A549 (cell line): ENCODE data around the gene PPP2R3A.

Experiments
- CEBPB ChIP-seq, 2 experiments: fragments of >200 bp in 1 of 2; sonication (Bioruptor Twin) in 1 of 2; formaldehyde crosslinking in 1 of 2; IDR thresholded peaks; 2 replicates each; pipeline ENCODE4 v1.6.1; 2012 to 2016
- CTCF ChIP-seq: fragments of >200 bp; sonication (Bioruptor Twin); formaldehyde crosslinking; IDR thresholded peaks from 3 replicates; pipeline ENCODE4 v1.5.1; 2016
- MYC ChIP-seq: IDR thresholded peaks from 2 replicates; pipeline ENCODE4 v1.6.1; 2012; ENCODE audit warnings: mild to moderate bottlenecking, inconsistent platforms, low read length, improper control_type of control experiment, borderline replicate concordance
- POLR2A ChIP-seq: IDR thresholded peaks from 2 replicates; pipeline ENCODE4 v1.6.1; 2012; ENCODE audit warnings: mild to moderate bottlenecking, low read length
- TP53 ChIP-seq: fragments of 250-450 bp; sonication (Bioruptor Pico); IDR thresholded peaks from 2 replicates; pipeline ENCODE4 v1.5.0; 2021; ENCODE audit warnings: mild to moderate bottlenecking, moderate library complexity

GRCh38 chr3:136036306-136036705 is 70.8 kb downstream of the PPP2R3A start:
- TF ChIP-seq CTCF (no peak), MYC (no peak), CEBPB (IDR thresholded peaks at IDR 0.05) (no peak), POLR2A (no peak), TP53 (CRISPR knock-in tag) (no peak)
